ENCODE data around the gene INO80C. TPM values are rescaled to one million over a fixed set of nuclear protein-coding genes. Genes with fewer than 3 reads are reported as not detected.

Gene INO80C
- total RNA-seq, 1 experiment from 2014 or later: 51.1 TPM

- Histone ChIP-seq H3K9ac (ENCODE audit: extremely low read depth, insufficient read length, low read length) (no peak overlapping the region), H2BK20ac (ENCODE audit: low read depth, low read length, poor library complexity, severe bottlenecking) (no peak overlapping the region), H3K4ac (ENCODE audit: low read depth, low read length) (no peak overlapping the region), H2AFZ (ENCODE audit: low read length) (no peak overlapping the region), H2BK5ac (ENCODE audit: insufficient read length, low read length) (no peak overlapping the region), H2BK12ac (ENCODE audit: insufficient read length, low read depth, low read length) (no peak overlapping the region), H2BK15ac (ENCODE audit: low read depth, low read length) (no peak overlapping the region), H2BK120ac (ENCODE audit: low read depth, low read length, poor library complexity, severe bottlenecking) (no peak overlapping the region), H3K18ac (ENCODE audit: insufficient read length, low read depth, low read length) (no peak overlapping the region), H3T11ph (ENCODE audit: low read length) (no peak overlapping the region), H3K27me3 (ENCODE audit: insufficient read depth, low read length) (no peaks in the 10 kb centered on the region), H3K4me1 (ENCODE audit: insufficient read depth, low read length) (peaks cover 4% of the 10 kb centered on the region; the same call in 1 of the 2 replicates), H3K14ac (ENCODE audit: insufficient read depth, low read length) (no peak overlapping the region), H3K79me2 (ENCODE audit: insufficient read depth, low read length) (no peaks in the 10 kb centered on the region), H4K8ac (replicated peaks; ENCODE audit: insufficient read length, low read depth, low read length) (no peak overlapping the region), H3K56ac (ENCODE audit: insufficient read length, low read depth, low read length) (no peak overlapping the region), H4K20me1 (ENCODE audit: control insufficient read depth, insufficient read depth, insufficient read length) (no peaks in the 10 kb centered on the region), H3K9me3 (ENCODE audit: control insufficient read depth, low read depth, low read length) (no peaks in the 10 kb centered on the region), H3K4me2 (ENCODE audit: insufficient read depth, insufficient read length, low read length) (no peak overlapping the region), H3K23ac (ENCODE audit: insufficient read length, low read depth, low read length) (no peak overlapping the region), H4K91ac (ENCODE audit: insufficient read length, low read depth, low read length) (no peak overlapping the region), H4K5ac (ENCODE audit: insufficient read length, low read depth, low read length) (no peak overlapping the region), H3K27ac (ENCODE audit: insufficient read length, low read depth, low read length) (no peak overlapping the region), H3K79me1 (ENCODE audit: insufficient read depth, low read depth, low read length, poor library complexity, severe bottlenecking) (no peaks in the 10 kb centered on the region), H3K23me2 (ENCODE audit: insufficient read length, low read depth, low read length, poor library complexity, severe bottlenecking) (no peaks in the 10 kb centered on the region), H2AK5ac (ENCODE audit: insufficient read length, low read length) (no peak overlapping the region)
- Mint-ChIP-seq H3K36me3 (ENCODE audit: insufficient read depth in 1 of 3, low read depth in 3 of 3) (no peaks in the 10 kb centered on the region), H3K9me3 (no peaks in the 10 kb centered on the region), H3K27ac (no peak overlapping the region), H3K4me3 (no peak overlapping the region), H3K4me1 (peaks cover 29 to 30% of the 10 kb centered on the region in 2 experiments), H3K27me3 (ENCODE audit: low read depth) (no peaks in the 10 kb centered on the region)
- no peak for DNase-seq
- no CpG with 5 or more reads among the region's 7 CpGs for WGBS (ENCODE audit: extremely low coverage, insufficient read length, low lambda C conversion rate)
- TF ChIP-seq CTCF (conservative IDR thresholded peaks at IDR 0.05): no peak
Observed at GRCh38 chr18:35519148-35519899, 21.6 kb upstream of the INO80C start.
